Endometrial microvascular endothelial cells (primary cell): Measurements from ENCODE around the gene PAGR1. TPM values are rescaled to one million over a fixed set of nuclear protein-coding genes. Genes with fewer than 3 reads are reported as not detected.
"Not testable (repeated sequence)": the region's sequence is repeated elsewhere in the genome, so short reads cannot be mapped to it uniquely, and the experiment has no call there.

Experiments
- in situ Hi-C: cut with HindIII; loops from 2 replicates; pipeline ENCODE4 v1.10.0; 2017; ENCODE audit warnings: low sequenced_read_pairs, low pct_unique_long_range_greater_than_20kb; ENCODE audit errors: inconsistent ontology term
- total RNA-seq: library from RNA; depleted of rRNA; stranded (reverse); fragments of >200 nt; gene quantifications from one replicate; pipeline ENCODE4 v1.2.3, GENCODE V29; 2015; ENCODE audit errors: inconsistent ontology term

The PAGR1 gene
- 36.8 TPM for total RNA-seq

GRCh38 chr16:29815793-29816693, at the start of gene PAGR1:
PAGR1 (plus strand) TSS chr16:29816152; CDS start chr16:29816526, 374 bp downstream.
- in situ Hi-C loops: no loop called here

DNA sequence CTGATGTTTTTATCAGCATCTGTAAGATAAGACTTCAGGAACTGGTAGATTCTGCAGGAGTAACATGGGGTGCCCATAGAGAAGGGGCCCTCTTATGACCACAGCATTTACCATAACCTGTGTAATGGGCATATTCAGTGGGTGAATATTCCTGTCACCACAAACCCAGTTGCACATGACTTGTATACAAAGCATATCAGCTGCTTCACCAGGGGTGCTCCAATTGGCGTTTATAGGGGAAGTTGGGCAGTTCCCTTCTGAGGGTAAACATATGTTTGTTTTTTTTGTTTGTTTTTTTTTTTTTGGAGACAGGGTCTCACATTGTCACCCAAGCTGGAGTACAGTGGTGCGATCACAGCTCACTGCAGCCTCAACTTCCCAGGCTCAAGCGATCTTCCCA, 49.4 kb upstream of the PAGR1 start:
- in situ Hi-C loops: no loop called here

GRCh38 chr16:29767062-29767461, 48.9 kb upstream of the PAGR1 start:
- in situ Hi-C loops: no loop called here

DNA sequence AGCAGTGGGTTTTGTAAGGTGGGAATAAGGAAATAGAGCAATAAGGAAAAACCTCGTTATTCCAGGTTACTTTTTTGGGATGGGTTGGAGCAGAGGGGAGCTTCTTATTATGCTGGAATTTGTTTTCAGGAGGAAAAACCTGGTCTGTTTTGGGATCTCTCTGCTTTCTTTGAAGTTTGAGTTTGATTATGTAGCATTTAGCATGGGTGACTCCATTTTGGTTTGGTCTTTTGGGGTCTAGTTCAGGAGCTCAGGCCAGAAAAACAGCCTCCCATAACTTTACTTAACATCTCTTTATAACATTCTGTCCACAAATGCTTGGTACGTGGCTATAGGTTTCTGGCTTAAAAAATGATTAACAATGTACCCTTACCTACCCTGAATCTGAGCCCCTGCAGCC, 46.4 kb upstream of the PAGR1 start:
- in situ Hi-C loops: no loop called here

GRCh38 chr16:29770250-29770929, 45.6 kb upstream of the PAGR1 start:
- in situ Hi-C loops: no loop called here

- in situ Hi-C loops: not testable (repeated sequence)
These were observed 43.6 kb upstream of the PAGR1 start for GRCh38 chr16:29772330-29772729.

GRCh38 chr16:29774730-29775129, 41.2 kb upstream of the PAGR1 start:
- in situ Hi-C loops: no loop called here

DNA sequence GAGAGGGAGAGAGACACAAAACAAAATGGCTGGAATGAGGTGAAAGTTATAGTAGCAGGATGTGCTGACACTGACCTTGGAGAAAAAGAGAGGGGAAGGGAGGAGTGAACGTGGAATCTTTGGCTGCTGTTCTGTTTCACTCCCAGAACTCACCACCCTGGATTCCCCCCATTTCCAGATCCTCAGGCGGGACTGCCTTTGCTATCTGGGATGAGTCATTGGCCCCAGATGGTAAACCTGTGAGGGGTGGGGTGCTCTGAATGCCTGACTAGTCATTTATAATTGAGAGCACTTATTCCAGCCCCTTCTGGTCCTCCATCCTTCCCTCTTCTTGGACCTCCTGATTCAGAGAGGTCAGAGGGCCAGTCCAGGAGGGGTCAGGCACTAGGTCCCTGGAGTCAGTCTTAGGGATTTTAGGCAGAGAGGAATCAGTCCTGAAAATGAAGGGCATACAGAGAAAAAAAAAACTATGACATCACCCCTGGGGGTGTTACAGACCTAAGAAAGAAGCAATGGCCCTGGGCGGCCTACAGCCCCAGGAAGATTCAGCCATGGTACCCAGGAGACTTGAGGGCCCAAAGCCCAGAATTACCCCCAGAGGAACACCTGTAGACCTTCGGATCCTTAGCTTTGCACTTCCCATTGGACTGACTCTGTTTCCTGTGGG, 40.1 kb upstream of the PAGR1 start:
- in situ Hi-C loops: no loop called here

DNA sequence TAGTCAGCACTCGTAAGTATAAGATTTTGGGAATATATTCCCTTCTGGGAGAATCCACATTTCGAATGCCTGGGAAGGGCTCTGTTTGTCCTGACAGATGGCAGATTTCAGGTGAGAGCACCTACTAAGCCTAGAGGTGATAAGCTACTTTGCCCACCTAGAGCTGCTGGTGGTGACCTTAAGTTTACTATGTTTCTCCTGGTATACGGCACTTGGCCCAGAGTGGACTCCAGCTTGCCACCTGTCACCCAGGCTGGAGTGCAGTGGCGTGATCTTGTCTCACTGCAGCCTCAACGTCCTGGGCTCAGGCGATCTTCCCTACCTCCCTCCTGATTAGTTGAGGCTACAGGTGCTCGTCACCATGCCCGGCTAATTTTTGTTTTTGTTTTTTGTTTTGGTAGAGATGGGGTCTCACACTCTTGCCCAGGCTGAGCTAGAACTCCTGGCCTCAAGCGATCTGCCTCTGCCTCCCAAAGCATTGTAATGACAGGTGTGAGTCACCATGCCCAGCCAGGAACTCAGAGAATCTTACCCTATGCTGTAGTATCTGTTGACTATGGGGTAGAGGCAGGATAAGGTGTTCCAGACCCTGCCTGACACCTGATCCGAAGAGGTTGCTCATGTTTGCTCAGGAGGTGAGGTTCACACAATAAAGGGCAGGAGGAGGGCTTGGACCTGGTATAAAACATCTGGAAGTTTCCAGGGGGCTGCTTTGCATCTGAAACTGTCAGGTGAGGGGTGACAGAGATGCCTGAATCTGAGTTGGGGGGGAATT, 38.2 kb upstream of the PAGR1 start, which contains the start of gene ZG16:
ZG16 (plus strand) TSS at position 681 of the 775 bp plus-strand sequence. CDS start 1,011 bp downstream, outside the sequence.
- in situ Hi-C loops: no loop called here

DNA sequence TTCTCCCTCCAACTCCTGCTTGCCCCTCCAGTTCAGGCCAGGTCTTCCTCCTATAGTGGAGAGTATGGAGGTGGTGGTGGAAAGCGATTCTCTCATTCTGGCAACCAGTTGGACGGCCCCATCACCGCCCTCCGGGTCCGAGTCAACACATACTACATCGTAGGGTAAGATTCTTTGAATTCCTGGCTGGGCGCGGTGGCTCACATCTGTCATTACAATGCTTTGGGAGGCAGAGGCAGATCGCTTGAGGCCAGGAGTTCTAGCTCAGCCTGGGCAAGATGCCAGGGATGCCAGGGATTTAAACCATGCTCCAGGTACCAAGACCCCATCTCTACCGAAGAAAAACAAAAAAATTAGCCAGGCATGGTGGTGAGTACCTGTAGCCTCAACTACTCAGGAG, 36.5 kb upstream of the PAGR1 start:
- in situ Hi-C loops: no loop called here

DNA sequence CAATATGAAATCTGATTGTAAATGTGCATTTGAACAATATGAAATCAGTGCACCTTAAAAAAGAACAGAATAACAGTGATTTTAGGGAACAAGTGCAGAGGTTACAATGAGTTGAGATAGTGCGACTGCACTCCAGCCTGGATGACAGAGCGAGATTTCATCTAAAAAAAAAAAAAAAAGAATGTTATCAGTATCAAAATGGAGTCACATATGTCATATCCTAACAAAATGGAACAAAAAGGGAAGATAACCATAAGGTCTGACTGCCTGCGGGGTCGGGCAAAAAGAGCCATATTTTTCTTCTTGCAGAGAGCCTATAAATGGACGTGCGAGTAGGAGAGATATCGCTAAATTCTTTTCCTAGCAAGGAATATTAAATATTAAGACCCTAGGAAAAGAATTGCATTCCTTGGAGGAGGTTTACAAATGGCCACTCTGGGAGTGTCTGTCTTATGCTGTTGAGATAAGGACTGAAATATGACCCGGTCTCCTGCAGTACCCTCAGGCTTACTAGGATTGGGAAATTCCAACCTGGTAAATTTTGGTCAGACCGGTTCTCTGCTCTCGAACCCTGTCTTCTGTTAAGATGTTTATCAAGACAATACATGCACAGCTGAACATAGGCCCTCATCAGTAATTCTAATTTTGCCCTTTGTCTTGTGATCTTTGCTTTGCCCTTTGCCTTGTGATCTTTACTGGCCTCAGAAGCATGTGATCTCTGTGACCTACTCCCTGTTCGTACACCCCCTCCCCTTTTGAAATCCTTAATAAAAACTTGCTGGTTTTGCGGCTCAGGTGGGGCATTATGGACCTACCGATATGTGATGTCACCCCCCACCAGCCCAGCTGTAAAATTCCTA, 32.6 kb upstream of the PAGR1 start:
- in situ Hi-C loops: not testable (repeated sequence)

DNA sequence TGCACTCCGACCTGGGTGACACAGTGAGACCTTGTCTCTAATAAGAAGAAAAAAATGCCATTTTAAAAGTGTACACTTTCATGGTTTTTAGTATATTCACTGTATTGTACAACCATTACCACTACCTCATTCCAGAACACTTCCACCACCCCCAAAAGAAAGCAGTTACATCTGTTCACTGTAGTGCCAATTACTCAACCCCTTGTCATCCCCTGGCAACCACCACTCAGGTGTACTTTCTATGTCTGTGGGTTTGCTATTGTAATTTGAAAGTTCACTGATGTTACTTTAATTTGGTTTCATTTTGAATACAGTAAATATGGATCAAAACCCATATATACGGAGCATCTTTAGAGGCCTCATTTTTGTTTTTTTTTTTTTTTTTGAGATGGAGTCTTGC, 31.8 kb upstream of the PAGR1 start:
- in situ Hi-C loops: no loop called here

GRCh38 chr16:29784901-29785500, 31.0 kb upstream of the PAGR1 start:
- in situ Hi-C loops: no loop called here

DNA sequence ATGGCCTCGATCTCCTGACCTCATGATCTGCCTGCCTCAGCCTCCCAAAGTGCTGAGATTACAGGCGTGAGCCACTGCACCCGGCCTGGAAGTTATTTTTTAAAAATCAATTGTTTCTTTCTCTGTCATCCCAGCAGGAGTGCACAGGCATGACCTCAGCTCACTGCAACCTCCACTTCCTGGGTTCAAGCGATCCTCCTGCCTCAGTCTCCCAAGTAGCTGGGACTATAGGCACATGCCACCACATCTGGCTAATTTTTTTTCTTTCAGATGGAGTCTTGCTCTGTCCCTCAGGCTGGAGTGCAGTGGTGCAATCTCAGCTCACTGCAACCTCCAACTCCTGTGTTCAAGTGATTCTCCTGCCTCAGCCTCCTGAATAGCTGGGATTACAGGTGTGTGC, 28.8 kb upstream of the PAGR1 start:
- in situ Hi-C loops: not testable (repeated sequence)

GRCh38 chr16:29789775-29790182, 26.2 kb upstream of the PAGR1 start:
- in situ Hi-C loops: no loop called here

DNA sequence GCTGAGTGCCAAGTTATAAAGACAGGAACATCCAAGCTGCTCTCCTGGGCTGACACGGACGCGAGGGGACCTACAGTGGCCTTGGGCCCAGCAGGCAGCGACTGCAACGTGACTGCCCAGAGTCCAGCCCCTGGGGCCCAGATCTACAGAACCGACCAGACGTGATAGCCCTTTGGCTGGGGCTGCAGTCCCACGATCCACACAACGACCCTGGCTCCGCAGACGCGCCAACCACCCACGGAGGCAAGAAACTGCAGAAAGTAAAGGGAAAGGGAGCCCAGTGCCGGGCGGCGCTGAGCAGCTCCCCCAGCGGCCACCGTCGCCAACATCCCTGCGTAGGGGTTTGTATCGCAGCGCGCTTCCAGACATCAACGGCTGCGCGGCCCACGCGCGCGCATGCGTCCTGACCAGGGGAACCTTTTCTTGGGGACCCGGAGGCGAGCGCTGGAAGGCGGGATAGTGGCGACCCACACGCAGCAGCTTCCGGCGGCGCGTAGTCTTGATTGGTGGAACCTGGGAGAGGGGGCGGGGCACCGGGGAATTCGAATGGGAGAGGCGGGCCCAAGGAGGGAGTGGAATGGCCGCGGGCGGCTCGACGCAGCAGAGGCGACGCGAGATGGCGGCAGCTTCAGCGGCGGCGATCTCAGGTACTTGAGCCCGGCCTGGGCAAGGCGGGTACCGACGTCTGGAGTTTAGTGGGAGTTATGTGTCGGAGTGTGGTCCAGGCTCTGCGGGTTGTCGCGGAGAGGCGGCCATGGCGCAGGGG, 25.6 kb upstream of the PAGR1 start, which contains the start of gene KIF22:
KIF22 (plus strand) TSS at position 569 of the 766 bp plus-strand sequence; CDS start at position 578, 9 bp downstream.
- in situ Hi-C loops: no loop called here
